Vagina (tissue), 2 donors: ENCODE results near the gene ALG11. TPM values are rescaled to one million over a fixed set of nuclear protein-coding genes. Genes with fewer than 3 reads are reported as not detected.

ENCODE experiments used
- DNase-seq, 2 donors: peaks; one replicate each; pipeline ENCODE4 v3.0.0-alpha.2; 2017; ENCODE audit errors: extremely low spot score in 2 of 2
- H3K27ac ChIP-seq: fragments of 200-600 bp; sonication (generic); one replicate; pipeline ENCODE4 v1.5.1; 2019
- H3K27me3 ChIP-seq: fragments of 200-600 bp; sonication (generic); one replicate; pipeline ENCODE4 v1.5.1; 2019
- H3K36me3 ChIP-seq, 2 donors: fragments of 200-600 bp; sonication (generic); one replicate each; pipeline ENCODE4 v1.5.1; 2017 to 2019
- H3K4me1 ChIP-seq: fragments of 200-600 bp; sonication (generic); one replicate; pipeline ENCODE4 v1.5.1; 2019
- H3K4me3 ChIP-seq, 2 donors: fragments of 200-600 bp; sonication (generic); 1 replicate in 1 of 2; 2 replicates in 1 of 2; pipeline ENCODE4 v1.5.1; 2016 to 2019
- H3K9me3 ChIP-seq: fragments of 200-600 bp; sonication (generic); one replicate; pipeline ENCODE4 v1.5.1; 2019
- POLR2A ChIP-seq, 2 donors: fragments of 450-650 bp; IDR thresholded peaks; one replicate each; pipeline ENCODE4 v1.6.1; 2017; ENCODE audit warnings: antibody characterized with exemption in 2 of 2, mild to moderate bottlenecking in 2 of 2, moderate library complexity in 2 of 2
- POLR2AphosphoS5 ChIP-seq, 2 donors: sonication (generic); formaldehyde crosslinking; IDR thresholded peaks; one replicate each; pipeline ENCODE4 v1.9.0; 2017; ENCODE audit warnings: antibody characterized with exemption in 2 of 2, mild to moderate bottlenecking in 2 of 2, low read depth in 1 of 2; ENCODE audit not compliant: insufficient read depth in 1 of 2
- intact Hi-C: fragments of 100-400 bp; cut with DNase I; formaldehyde crosslinking; loops from one replicate; pipeline ENCODE4 v1.15.1; 2023
- total RNA-seq: library from RNA; depleted of rRNA; stranded (reverse); fragments of >200 nt; gene quantifications from one replicate; pipeline ENCODE4 v1.2.3, GENCODE V29; 2016
- TF ChIP-seq, protein P1 (sequence below), 3 experiments: fragments of 450-650 bp in 2 of 3; fragments of 200-600 bp in 1 of 3; sonication (generic) in 1 of 3; IDR thresholded peaks; one replicate each; pipeline ENCODE4 v1.5.1; 2017 to 2019; ENCODE audit warnings: antibody characterized with exemption in 3 of 3, mild to moderate bottlenecking in 2 of 3, moderate library complexity in 2 of 3

Gene ALG11, protein sequence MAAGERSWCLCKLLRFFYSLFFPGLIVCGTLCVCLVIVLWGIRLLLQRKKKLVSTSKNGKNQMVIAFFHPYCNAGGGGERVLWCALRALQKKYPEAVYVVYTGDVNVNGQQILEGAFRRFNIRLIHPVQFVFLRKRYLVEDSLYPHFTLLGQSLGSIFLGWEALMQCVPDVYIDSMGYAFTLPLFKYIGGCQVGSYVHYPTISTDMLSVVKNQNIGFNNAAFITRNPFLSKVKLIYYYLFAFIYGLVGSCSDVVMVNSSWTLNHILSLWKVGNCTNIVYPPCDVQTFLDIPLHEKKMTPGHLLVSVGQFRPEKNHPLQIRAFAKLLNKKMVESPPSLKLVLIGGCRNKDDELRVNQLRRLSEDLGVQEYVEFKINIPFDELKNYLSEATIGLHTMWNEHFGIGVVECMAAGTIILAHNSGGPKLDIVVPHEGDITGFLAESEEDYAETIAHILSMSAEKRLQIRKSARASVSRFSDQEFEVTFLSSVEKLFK
- total RNA-seq, result 12.5 TPM

DNA sequence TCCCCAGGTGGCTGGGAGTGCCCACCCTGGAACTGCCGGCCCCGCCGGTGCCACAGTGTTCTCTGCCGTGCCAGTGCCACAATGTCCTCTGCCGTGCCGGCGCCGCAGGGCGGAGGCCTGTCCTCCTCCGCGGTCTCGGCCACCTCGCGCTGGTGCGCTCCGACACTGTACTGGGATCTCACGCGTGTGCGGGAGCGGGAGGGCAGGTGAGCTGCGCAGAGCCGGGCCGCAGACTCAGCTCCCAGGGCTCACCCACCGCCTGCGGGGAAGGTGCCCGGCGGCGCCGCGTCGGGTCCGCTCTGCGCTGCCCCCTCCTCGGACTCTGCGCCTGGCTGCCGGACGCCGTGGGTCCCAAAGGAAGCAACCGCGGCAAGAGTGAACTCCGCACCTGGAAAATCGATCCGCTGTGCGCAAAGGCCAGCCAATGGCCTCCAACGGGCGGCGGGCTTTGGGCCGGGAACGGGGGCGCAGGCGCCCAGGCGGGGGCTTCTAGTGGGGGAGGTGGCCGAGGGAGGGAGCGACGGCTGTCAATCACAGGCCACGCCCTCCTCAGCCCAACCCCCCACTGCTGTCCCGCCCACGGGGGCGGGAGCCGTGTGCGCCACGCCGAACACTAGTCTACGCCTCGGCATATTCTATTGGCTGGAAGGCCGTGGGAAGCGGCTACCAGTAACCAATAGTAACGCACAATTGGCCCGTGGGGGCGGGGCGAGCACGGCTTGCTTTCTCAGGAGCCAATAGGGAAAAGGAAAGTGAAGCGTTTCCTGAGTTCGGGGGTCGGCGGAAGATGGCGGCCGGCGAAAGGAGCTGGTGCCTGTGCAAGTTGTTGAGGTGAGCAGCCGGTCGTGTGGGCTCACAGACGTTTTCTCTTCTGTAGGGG, at the start of gene ALG11:
Gene ALG11 (plus strand): TSS at position 767 of the 880 bp plus-strand sequence. CDS start 21 bp downstream, at position 788.
- peak within 1 kb of the TSS; percentile 73 to 78 for H3K4me3 ChIP-seq
- intact Hi-C loops, result no loop called here
- H3K9me3 ChIP-seq, result no peaks in the 10 kb centered on the region

DNA sequence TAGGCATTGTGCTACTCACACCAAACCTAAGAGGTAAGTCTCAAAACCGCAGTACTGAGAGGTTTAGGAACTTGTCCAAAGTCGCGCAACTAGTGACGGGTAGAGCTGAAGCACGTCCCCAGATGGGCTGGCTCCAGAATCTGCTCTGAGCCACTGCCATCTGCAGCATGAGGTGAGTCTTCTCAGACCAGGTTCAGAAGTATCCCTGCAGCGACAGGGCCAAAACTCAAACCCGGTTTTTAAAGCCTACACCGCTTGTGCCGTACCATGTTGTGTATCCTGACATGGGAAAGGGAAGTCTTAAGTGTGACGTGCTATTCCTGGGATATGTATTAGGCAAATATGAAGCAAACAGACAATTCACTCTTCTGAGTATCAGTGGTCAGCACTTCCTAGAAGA, 46.0 kb upstream of the ALG11 start:
- H3K27me3 ChIP-seq, result no peaks in the 10 kb centered on the region
- H3K4me1 ChIP-seq, result no peaks in the 10 kb centered on the region
- peak in 1 of 2 donors; percentile 82 for DNase-seq
- no peaks in the 10 kb centered on the region for H3K9me3 ChIP-seq
- no peaks in the 10 kb centered on the region for H3K36me3 ChIP-seq
- intact Hi-C loops, result no loop called here
- H3K4me3 ChIP-seq, result no peak overlapping the region
- TF ChIP-seq, protein P1, sequence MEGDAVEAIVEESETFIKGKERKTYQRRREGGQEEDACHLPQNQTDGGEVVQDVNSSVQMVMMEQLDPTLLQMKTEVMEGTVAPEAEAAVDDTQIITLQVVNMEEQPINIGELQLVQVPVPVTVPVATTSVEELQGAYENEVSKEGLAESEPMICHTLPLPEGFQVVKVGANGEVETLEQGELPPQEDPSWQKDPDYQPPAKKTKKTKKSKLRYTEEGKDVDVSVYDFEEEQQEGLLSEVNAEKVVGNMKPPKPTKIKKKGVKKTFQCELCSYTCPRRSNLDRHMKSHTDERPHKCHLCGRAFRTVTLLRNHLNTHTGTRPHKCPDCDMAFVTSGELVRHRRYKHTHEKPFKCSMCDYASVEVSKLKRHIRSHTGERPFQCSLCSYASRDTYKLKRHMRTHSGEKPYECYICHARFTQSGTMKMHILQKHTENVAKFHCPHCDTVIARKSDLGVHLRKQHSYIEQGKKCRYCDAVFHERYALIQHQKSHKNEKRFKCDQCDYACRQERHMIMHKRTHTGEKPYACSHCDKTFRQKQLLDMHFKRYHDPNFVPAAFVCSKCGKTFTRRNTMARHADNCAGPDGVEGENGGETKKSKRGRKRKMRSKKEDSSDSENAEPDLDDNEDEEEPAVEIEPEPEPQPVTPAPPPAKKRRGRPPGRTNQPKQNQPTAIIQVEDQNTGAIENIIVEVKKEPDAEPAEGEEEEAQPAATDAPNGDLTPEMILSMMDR (IDR thresholded peaks at IDR 0.05), result no peak
- TF ChIP-seq POLR2AphosphoS5 (IDR thresholded peaks at IDR 0.05; ENCODE audit: insufficient read depth in 1 of 2, low read depth in 1 of 2) (no peak), POLR2A (IDR thresholded peaks at IDR 0.05) (no peak)
- H3K27ac ChIP-seq, result no peak overlapping the region

More for the DNA sequence above, at the start of gene ALG11:
- TF ChIP-seq POLR2A (IDR thresholded peaks at IDR 0.05), result no peak
- TF ChIP-seq, protein P1 (IDR thresholded peaks at IDR 0.05), result no peak
- peak; percentile 74 to 93 for TF ChIP-seq POLR2AphosphoS5 (IDR thresholded peaks at IDR 0.05; ENCODE audit: insufficient read depth in 1 of 2, low read depth in 1 of 2)
- Histone ChIP-seq H3K36me3 (no peaks in the 10 kb centered on the region), H3K27ac (peak within 1 kb of the TSS; percentile 78), H3K27me3 (no peaks in the 10 kb centered on the region), H3K4me1 (peaks cover 19% of the 10 kb centered on the region)
- DNase-seq, result peak in 1 of 2 donors; percentile 98

DNA sequence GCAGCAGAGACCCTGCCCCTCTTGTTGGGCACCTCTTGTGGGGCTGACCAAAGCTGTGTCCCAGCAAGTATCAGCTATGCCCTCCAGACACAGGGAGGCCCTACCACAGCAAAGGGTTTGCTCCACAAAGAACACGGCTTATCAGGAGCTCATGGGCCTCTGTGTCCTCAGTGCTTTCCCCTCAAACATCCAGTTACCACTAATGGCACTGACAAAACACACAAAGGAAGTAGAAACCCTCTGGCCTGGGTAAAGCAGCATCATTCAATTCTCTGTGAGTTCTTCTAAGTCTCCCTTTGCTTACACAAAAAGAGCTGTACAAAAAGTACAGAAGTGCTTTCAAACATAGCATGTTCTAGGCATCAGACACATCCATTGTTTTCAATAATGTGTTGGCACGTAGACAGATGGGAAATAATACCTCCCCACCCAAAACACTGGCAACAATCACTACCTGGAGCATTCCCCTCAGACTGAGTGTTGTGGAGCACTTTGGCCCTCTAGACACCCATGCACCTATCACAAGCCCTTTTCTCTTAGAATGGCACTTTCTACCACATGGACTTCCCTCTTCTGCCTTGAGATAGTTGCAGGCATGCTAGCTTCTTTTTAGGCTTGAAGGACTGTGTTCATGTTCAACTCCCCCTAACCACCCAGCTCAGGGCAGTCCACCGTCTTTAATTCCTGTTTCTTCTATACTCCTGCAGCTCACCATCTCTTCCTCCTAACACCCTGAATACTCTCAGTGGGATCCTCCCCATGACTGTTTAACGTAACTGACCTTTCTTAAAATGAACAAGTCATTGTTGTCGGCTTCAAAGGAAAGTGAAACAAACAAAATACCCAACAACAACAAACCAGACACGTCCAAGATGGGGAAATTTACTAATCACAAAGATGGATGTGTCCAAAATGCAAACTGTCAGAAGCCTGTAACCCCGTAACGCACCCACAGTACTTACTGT, 44.4 kb upstream of the ALG11 start:
- intact Hi-C loops, result no loop called here
- Histone ChIP-seq H3K27me3 (no peaks in the 10 kb centered on the region), H3K36me3 (no peaks in the 10 kb centered on the region), H3K27ac (no peak overlapping the region), H3K9me3 (no peaks in the 10 kb centered on the region), H3K4me1 (no peaks in the 10 kb centered on the region), H3K4me3 (no peak overlapping the region)
- no peak for DNase-seq
- TF ChIP-seq POLR2AphosphoS5 (IDR thresholded peaks at IDR 0.05; ENCODE audit: insufficient read depth in 1 of 2, low read depth in 1 of 2), result no peak
- no peak for TF ChIP-seq POLR2A (IDR thresholded peaks at IDR 0.05)
- TF ChIP-seq, protein P1 (IDR thresholded peaks at IDR 0.05), result no peak

DNA sequence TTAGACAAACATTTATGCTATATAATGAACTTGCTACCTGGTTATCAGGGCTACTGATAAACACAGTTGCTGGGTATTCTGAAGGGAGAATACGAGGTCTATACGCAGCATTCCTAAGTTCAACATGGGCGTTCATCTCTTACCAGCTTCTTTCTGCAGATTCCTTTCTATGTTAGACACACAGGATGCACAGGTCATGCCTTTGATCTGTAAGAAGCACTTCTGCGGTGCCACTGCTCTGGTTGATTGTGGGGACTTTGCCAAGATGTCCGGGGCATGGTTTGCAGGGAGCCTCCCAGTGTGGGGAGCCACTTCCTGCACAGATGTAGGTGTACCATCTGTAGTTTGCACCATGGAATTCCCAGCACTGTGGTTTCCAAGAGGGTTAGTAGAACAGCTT, 41.8 kb upstream of the ALG11 start:
- Histone ChIP-seq H3K36me3 (no peaks in the 10 kb centered on the region), H3K9me3 (no peaks in the 10 kb centered on the region), H3K4me1 (no peaks in the 10 kb centered on the region), H3K27me3 (no peaks in the 10 kb centered on the region), H3K4me3 (no peak overlapping the region), H3K27ac (no peak overlapping the region)
- intact Hi-C loops, result no loop called here
- no peak for DNase-seq
- TF ChIP-seq, protein P1 (IDR thresholded peaks at IDR 0.05), result no peak
- TF ChIP-seq POLR2AphosphoS5 (IDR thresholded peaks at IDR 0.05; ENCODE audit: insufficient read depth in 1 of 2, low read depth in 1 of 2) (no peak), POLR2A (IDR thresholded peaks at IDR 0.05) (no peak)
